ENCODE data around the gene TPRG1.

The TPRG1 gene

GRCh38 chr3:189167027-189167766, 4.6 kb upstream of the TPRG1 start:
- no peak for DNase-seq

- no peak for DNase-seq
Observed at GRCh38 chr3:189168711-189169110, 3.1 kb upstream of the TPRG1 start.

GRCh38 chr3:189169728-189170127, 2.0 kb upstream of the TPRG1 start:
- DNase-seq, result no peak

- no peak for DNase-seq
Observed at GRCh38 chr3:189170559-189170958, 1.2 kb upstream of the TPRG1 start.

GRCh38 chr3:189172668-189173419, 1.1 kb downstream of the TPRG1 start:
- no peak for DNase-seq

- no peak for DNase-seq
Observed at GRCh38 chr3:189184566-189184965, 12.8 kb downstream of the TPRG1 start.

GRCh38 chr3:189186101-189186500, 14.3 kb downstream of the TPRG1 start:
- no peak for DNase-seq

- DNase-seq, result no peak
Observed at GRCh38 chr3:189188466-189188865, 16.7 kb downstream of the TPRG1 start.

- no peak for DNase-seq
Observed at GRCh38 chr3:189192725-189193124, 21.0 kb downstream of the TPRG1 start.

GRCh38 chr3:189195302-189195701, 23.5 kb downstream of the TPRG1 start:
- no peak for DNase-seq

GRCh38 chr3:189202106-189202505, 30.3 kb downstream of the TPRG1 start:
- DNase-seq, result no peak

- DNase-seq, result no peak
Observed at GRCh38 chr3:189202583-189202982, 30.8 kb downstream of the TPRG1 start.

GRCh38 chr3:189204167-189204866, 32.5 kb downstream of the TPRG1 start:
- DNase-seq, result no peak

GRCh38 chr3:189204937-189205336, 33.2 kb downstream of the TPRG1 start:
- no peak for DNase-seq

- no peak for DNase-seq
Observed at GRCh38 chr3:189210251-189210770, 38.5 kb downstream of the TPRG1 start.

- no peak for DNase-seq
Observed at GRCh38 chr3:189212681-189213080, 40.9 kb downstream of the TPRG1 start.

- no peak for DNase-seq
Observed at GRCh38 chr3:189214651-189215050, 42.9 kb downstream of the TPRG1 start.

GRCh38 chr3:189222927-189223636, 51.3 kb downstream of the TPRG1 start:
- no peak for DNase-seq

GRCh38 chr3:189225431-189225830, 53.7 kb downstream of the TPRG1 start:
- no peak for DNase-seq

GRCh38 chr3:189227249-189227648, 55.5 kb downstream of the TPRG1 start:
- DNase-seq, result no peak

GRCh38 chr3:189229196-189229828, 57.5 kb downstream of the TPRG1 start:
- DNase-seq, result no peak

- no peak for DNase-seq
Observed at GRCh38 chr3:189232790-189233189, 61.0 kb downstream of the TPRG1 start.

Measured in activated naive CD4-positive, alpha-beta T cell treated with anti-CD3 and anti-CD28 coated beads, Interleukin-2, amount 50 U/mL, for 16 hours (primary cell).